HepG2 (cell line): Measurements from ENCODE around the gene FITM2. TPM values are rescaled to one million over a fixed set of nuclear protein-coding genes. Genes with fewer than 3 reads are reported as not detected.

Source experiments
- ATAC-seq: fragments of 200-7000 bp; cut with Tn5 transposase; 3 replicates; pipeline ENCODE4 v1.9.1; 2020; ENCODE audit warnings: mild to moderate bottlenecking, moderate library complexity
- BruUV-seq: library from RNA; stranded (reverse); fragments of 400-500 nt; replicated peaks from 2 replicates; lab custom pipeline; 2021; lab: Mats Ljungman, UMichigan
- CTCF ChIA-PET: fragments of 300-600 bp; formaldehyde crosslinking; extraction: SDS; loops from one replicate; lab custom pipeline; 2021; ENCODE audit warnings: low total read pairs, inconsistent platforms, low intra/inter-chr PET ratio; lab: Yijun Ruan, JAX
- POLR2A ChIA-PET: fragments of 350-600 bp; sonication (Branson Sonifier 250); formaldehyde crosslinking; loops from one replicate; lab custom pipeline; 2020; ENCODE audit warnings: antibody characterized with exemption, inconsistent platforms; lab: Yijun Ruan, JAX
- DNase-seq: peaks from one replicate; pipeline ENCODE4 v3.0.0-alpha.2; 2015; ENCODE audit warnings: low spot score
- FAIRE-seq: peaks from 3 replicates; lab custom pipeline; 2011; peaks lifted over from hg19 to GRCh38; lab: Jason Lieb, UNC
- H2AFZ ChIP-seq: one replicate; pipeline ENCODE4 v1.6.1; 2011; ENCODE audit warnings: low read length, inconsistent platforms
- H3K27ac ChIP-seq: fragments of 300-600 bp; 3 replicates; pipeline ENCODE4 v1.8.0; 2011; ENCODE audit warnings: mixed run types, mild to moderate bottlenecking, mixed read lengths, low read length, inconsistent platforms; ENCODE audit not compliant: insufficient read depth; ENCODE audit errors: extremely low read length
- H3K27me3 ChIP-seq, 2 experiments: fragments of 200-600 bp in 1 of 2; 2 replicates in 1 of 2; 3 replicates in 1 of 2; pipeline versions ENCODE4 v1.6.0 to v1.8.0; 2011; ENCODE audit warnings: low read length in 2 of 2, mild to moderate bottlenecking in 2 of 2, moderate library complexity in 2 of 2, inconsistent platforms in 1 of 2; ENCODE audit not compliant: insufficient read depth in 2 of 2, control insufficient read depth in 1 of 2
- H3K36me3 ChIP-seq, 2 experiments: fragments of 200-600 bp in 1 of 2; replicated peaks in 1 of 2; 2 replicates in 1 of 2; 3 replicates in 1 of 2; pipeline versions ENCODE4 v1.5.1 to v1.8.0; 2011; ENCODE audit warnings: low read length in 2 of 2, inconsistent platforms in 1 of 2; ENCODE audit not compliant: insufficient read depth in 2 of 2, control insufficient read depth in 1 of 2
- H3K4me1 ChIP-seq: 2 replicates; pipeline ENCODE4 v1.5.1; 2012; ENCODE audit warnings: low read length, inconsistent platforms; ENCODE audit not compliant: insufficient read depth
- H3K4me2 ChIP-seq: 2 replicates; pipeline ENCODE4 v1.6.0; 2011; ENCODE audit warnings: low read depth, low read length, inconsistent platforms
- H3K4me3 ChIP-seq, 3 experiments: fragments of 200-600 bp in 1 of 3; sonication (generic), shearing (Covaris generic) in 1 of 3; replicated peaks in 1 of 3; 2 replicates each; pipeline ENCODE4 v1.5.1; 2011 to 2016; ENCODE audit warnings: low read length in 3 of 3, inconsistent platforms in 2 of 3, low read depth in 2 of 3, mild to moderate bottlenecking in 2 of 3, control low read depth in 1 of 3, mixed read lengths in 1 of 3; ENCODE audit not compliant: insufficient read depth in 1 of 3
- H3K79me2 ChIP-seq: one replicate; pipeline ENCODE4 v1.6.1; 2011; ENCODE audit warnings: low read length, inconsistent platforms; ENCODE audit not compliant: insufficient read depth
- H3K9ac ChIP-seq: 2 replicates; pipeline ENCODE4 v1.6.0; 2011; ENCODE audit warnings: mild to moderate bottlenecking, low read depth, low read length, inconsistent platforms; ENCODE audit not compliant: insufficient read depth
- H3K9me3 ChIP-seq: 2 replicates; pipeline ENCODE4 v1.5.1; 2012; ENCODE audit warnings: mild to moderate bottlenecking, low read length
- H4K20me1 ChIP-seq: 2 replicates; pipeline ENCODE4 v1.6.0; 2011; ENCODE audit warnings: inconsistent platforms, mild to moderate bottlenecking, low read length, moderate library complexity; ENCODE audit not compliant: insufficient read depth
- ETS1 ChIP-seq: sonication (generic); formaldehyde crosslinking; IDR thresholded peaks from 2 replicates; pipeline ENCODE4 v1.4.0; 2020; ENCODE audit warnings: missing genetic modification reagents
- MEF2D ChIP-seq: sonication (generic); formaldehyde crosslinking; IDR thresholded peaks from 2 replicates; pipeline ENCODE4 v1.5.1; 2020; ENCODE audit warnings: mild to moderate bottlenecking, missing genetic modification reagents
- NBN ChIP-seq: fragments of 450-650 bp; conservative IDR thresholded peaks from 2 replicates; pipeline ENCODE4 v1.6.1; 2017
- NONO ChIP-seq, 2 experiments: fragments of 450-650 bp in 1 of 2; sonication (generic) in 1 of 2; formaldehyde crosslinking in 1 of 2; IDR thresholded peaks in 1 of 2; conservative IDR thresholded peaks in 1 of 2; 2 replicates each; pipeline versions ENCODE4 v1.6.1 to v1.8.0; 2017 to 2022; ENCODE audit warnings: mild to moderate bottlenecking in 1 of 2, missing genetic modification reagents in 1 of 2, moderate library complexity in 1 of 2
- PAXIP1 ChIP-seq: sonication (generic); formaldehyde crosslinking; conservative IDR thresholded peaks from 2 replicates; pipeline ENCODE4 v1.4.0; 2020; ENCODE audit warnings: mild to moderate bottlenecking, missing genetic modification reagents, moderate library complexity
- PHF21A ChIP-seq: sonication (generic); formaldehyde crosslinking; IDR thresholded peaks from 2 replicates; pipeline ENCODE4 v1.5.0; 2020; ENCODE audit warnings: mild to moderate bottlenecking, missing genetic modification reagents
- RAD51 ChIP-seq: fragments of 450-650 bp; IDR thresholded peaks from 2 replicates; pipeline ENCODE4 v1.6.1; 2016; ENCODE audit warnings: borderline replicate concordance
- SMAD3 ChIP-seq: sonication (generic); formaldehyde crosslinking; IDR thresholded peaks from 2 replicates; pipeline ENCODE4 v1.4.0; 2020; ENCODE audit warnings: missing genetic modification reagents
- SOX6 ChIP-seq, 2 experiments: fragments of 450-650 bp in 1 of 2; sonication (generic) in 1 of 2; formaldehyde crosslinking in 1 of 2; IDR thresholded peaks; 2 replicates each; pipeline versions ENCODE4 v1.4.0 to v1.6.1; 2017 to 2020; ENCODE audit warnings: antibody characterized with exemption in 1 of 2, mild to moderate bottlenecking in 1 of 2, missing genetic modification reagents in 1 of 2
- TOE1 ChIP-seq: sonication (generic); formaldehyde crosslinking; IDR thresholded peaks from 2 replicates; pipeline ENCODE4 v1.4.0; 2020; ENCODE audit warnings: mild to moderate bottlenecking, missing genetic modification reagents
- UBTF ChIP-seq: sonication (generic); formaldehyde crosslinking; IDR thresholded peaks from 2 replicates; pipeline ENCODE4 v1.4.0; 2020; ENCODE audit warnings: mild to moderate bottlenecking, missing genetic modification reagents
- ZNF468 ChIP-seq: sonication (generic); formaldehyde crosslinking; IDR thresholded peaks from 2 replicates; pipeline ENCODE4 v1.8.0; 2022; ENCODE audit warnings: mild to moderate bottlenecking, moderate library complexity, missing genetic modification reagents
- ZNF629 ChIP-seq: sonication (generic); formaldehyde crosslinking; conservative IDR thresholded peaks from 2 replicates; pipeline ENCODE4 v1.5.0; 2020; ENCODE audit warnings: missing genetic modification reagents
- WGBS: methylation state at CpG from one replicate; pipeline ENCODE4 v1.1.6; 2017; ENCODE audit warnings: low lambda C conversion rate; 5-methylcytosine and 5-hydroxymethylcytosine counted together
- in situ Hi-C: cut with HindIII; loops from 2 replicates; pipeline ENCODE4 v1.10.0; 2017; ENCODE audit warnings: low pct_unique_long_range_greater_than_20kb; ENCODE audit not compliant: extremely low pct_ligation_motif_present
- intact Hi-C: fragments of 100-400 bp; cut with micrococcal nuclease; formaldehyde crosslinking; loops from one replicate; pipeline ENCODE4 v1.10.0; 2022; ENCODE audit not compliant: unreplicated experiment
- polyA plus RNA-seq, 8 experiments: library from polyadenylated mRNA; depleted of rRNA in 3 of 8; stranded (reverse) in 7 of 8; unstranded in 1 of 8; fragments of >200 nt; fragmentation: Illumina TruSeq in 4 of 8; extraction: Trizol in 4 of 8; gene quantifications; 2 replicates each; pipeline versions ENCODE4 v1.2.1 to v1.2.3, GENCODE V29; 2011 to 2016; ENCODE audit warnings: low read depth in 4 of 8, missing spikeins in 1 of 8, mixed read lengths in 1 of 8; ENCODE audit not compliant: insufficient read depth in 1 of 8
- total RNA-seq, 5 experiments: library from RNA; depleted of rRNA; stranded (reverse); fragments of >200 nt; fragmentation: Illumina TruSeq; extraction: Trizol; gene quantifications; 2 replicates each; pipeline ENCODE4 v1.2.3, GENCODE V29; 2016; ENCODE audit warnings: low read depth in 1 of 5

Gene FITM2
- total and polyA plus RNA-seq, 2 of the 13 experiments (the other 11 are each of a cell fraction or from before 2014, with no cell fraction given), result 9.6 to 24.5 TPM

GRCh38 chr20:44335675-44336074 is 24.7 kb upstream of the FITM2 start (continued):
- TF ChIP-seq ETS1 (CRISPR knock-in tag), result no peak
- peak; percentile 75 for TF ChIP-seq ZNF629 (CRISPR knock-in tag)

- Histone ChIP-seq H4K20me1 (no peaks in the 10 kb centered on the region), H3K9ac (no peak overlapping the region), H3K9me3 (no peaks in the 10 kb centered on the region), H2AFZ (no peak overlapping the region), H3K4me2 (no peak overlapping the region), H3K4me1 (peaks cover 43% of the 10 kb centered on the region), H3K27ac (no peak overlapping the region), H3K27me3 (peaks cover 6 to 49% of the 10 kb centered on the region in 2 experiments; a peak in 4 of 5 replicates), H3K36me3 (no peaks in the 10 kb centered on the region), H3K79me2 (no peaks in the 10 kb centered on the region), H3K4me3 (no peak overlapping the region)
- WGBS, result 42% methylated on average over 4 of the region's 4 CpGs
- DNase-seq, result no peak
- FAIRE-seq, result no peak
- BruUV-seq, result no TSS peak
- no peak for ATAC-seq
- ChIA-PET POLR2A (no interaction called here), CTCF (no interaction called here)
- intact Hi-C loops, result no loop called here
- in situ Hi-C loops, result no loop called here
- TF ChIP-seq RAD51, result 0 out of 2 replicates have a peak, but pooled peaks have one; percentile 13
- 0 out of 2 replicates have a peak, but pooled peaks have one; percentile 3 for TF ChIP-seq UBTF
- peak; percentile 40; the same call in 1 of the 2 replicates for TF ChIP-seq NONO (IDR thresholded peaks at IDR 0.05)
- TF ChIP-seq NONO (CRISPR knock-in tag; conservative IDR thresholded peaks at IDR 0.05), result no peak
- TF ChIP-seq TOE1 (CRISPR knock-in tag), result no peak
- TF ChIP-seq NBN, result 0 out of 2 replicates have a peak, but pooled peaks have one; percentile 81
- no peak for TF ChIP-seq MEF2D (CRISPR knock-in tag)
- TF ChIP-seq SOX6 (IDR thresholded peaks at IDR 0.05), result peak; percentile 56; the same call in 1 of the 2 replicates
- TF ChIP-seq SOX6 (CRISPR knock-in tag; IDR thresholded peaks at IDR 0.05), result no peak
- TF ChIP-seq SMAD3 (CRISPR knock-in tag), result no peak
- no peak for TF ChIP-seq ZNF468 (CRISPR knock-in tag)
- no peak for TF ChIP-seq PAXIP1 (CRISPR knock-in tag)
- TF ChIP-seq PHF21A (CRISPR knock-in tag), result no peak
These were observed 23.7 kb upstream of the FITM2 start for GRCh38 chr20:44334709-44335108.
